ENCODE measurements around the gene MCRIP1.

The MCRIP1 gene

GRCh38 chr17:81805707-81806460, 27.2 kb downstream of the MCRIP1 start:
- in situ Hi-C loops (cut with HindIII; ENCODE audit: low sequenced_read_pairs) = no loop called here

- in situ Hi-C loops (cut with HindIII; ENCODE audit: low sequenced_read_pairs) = no loop called here
Measured at GRCh38 chr17:81804559-81805399, 28.3 kb downstream of the MCRIP1 start.

- in situ Hi-C loops (cut with HindIII; ENCODE audit: low sequenced_read_pairs) = no loop called here
Measured at GRCh38 chr17:81803728-81804558, 29.1 kb downstream of the MCRIP1 start, which contains the start of gene GCGR. Gene GCGR, plus strand, starts transcription at chr17:81804150. Its CDS starts 4,869 bp downstream, at chr17:81809019.

- in situ Hi-C loops (cut with HindIII; ENCODE audit: low sequenced_read_pairs) = no loop called here
Measured at GRCh38 chr17:81802856-81803643, 30.0 kb downstream of the MCRIP1 start.

DNA sequence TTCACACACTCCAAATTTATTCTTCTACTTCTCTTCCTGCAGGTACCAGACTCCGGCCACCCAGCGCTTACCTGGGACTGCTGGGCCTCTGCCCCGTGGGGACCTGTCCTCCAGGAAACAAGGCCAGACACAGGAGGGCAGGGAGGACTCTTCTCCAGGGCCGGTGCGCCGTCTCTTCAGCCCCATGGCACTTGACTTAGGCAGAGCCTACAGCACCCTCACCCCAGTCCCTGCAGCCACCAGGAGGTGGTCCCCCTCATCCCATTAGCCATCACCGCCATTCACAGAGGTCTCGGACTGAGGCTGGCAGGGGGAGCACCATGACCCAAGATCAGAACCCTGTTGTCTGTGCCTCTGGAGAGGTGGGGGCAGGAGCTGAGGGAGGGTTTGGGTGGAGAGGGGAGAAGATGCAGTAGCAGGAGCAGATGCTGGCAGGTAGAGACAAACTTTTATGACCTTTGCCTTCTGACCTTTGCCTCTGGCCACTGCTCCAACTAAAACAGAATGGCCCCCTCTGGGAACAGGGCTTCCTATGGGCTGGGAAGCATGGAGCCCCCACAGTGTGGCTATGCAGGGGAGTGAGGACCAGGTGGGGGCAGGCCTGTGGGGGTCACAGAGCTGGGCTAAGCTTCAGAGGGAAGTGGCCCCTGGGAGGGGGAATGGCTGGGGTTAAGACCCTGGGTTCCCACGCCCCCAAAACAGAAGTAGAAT, 30.9 kb downstream of the MCRIP1 start:
- in situ Hi-C loops (cut with HindIII; ENCODE audit: low sequenced_read_pairs) = no loop called here

DNA sequence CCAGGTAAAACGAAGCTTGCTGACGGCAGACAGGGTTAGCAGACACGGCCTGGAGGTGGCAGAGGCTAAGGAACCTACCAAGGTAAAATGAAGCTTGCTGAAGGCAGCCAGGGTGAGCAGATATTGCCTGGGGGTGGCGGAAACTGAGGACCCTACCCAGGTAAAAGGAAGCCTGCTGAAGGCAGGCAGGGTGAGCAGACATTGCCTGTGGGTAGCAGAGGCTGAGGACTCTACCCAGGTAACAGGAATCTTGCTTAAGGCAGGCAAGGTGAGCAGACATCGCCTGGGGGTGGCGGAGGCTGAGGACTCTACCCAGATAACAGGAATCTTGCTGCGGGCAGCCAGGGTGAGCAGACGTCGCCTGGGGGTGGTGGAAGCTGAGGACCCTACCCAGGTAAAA, 31.8 kb downstream of the MCRIP1 start:
- in situ Hi-C loops (cut with HindIII; ENCODE audit: low sequenced_read_pairs) = no loop called here

DNA sequence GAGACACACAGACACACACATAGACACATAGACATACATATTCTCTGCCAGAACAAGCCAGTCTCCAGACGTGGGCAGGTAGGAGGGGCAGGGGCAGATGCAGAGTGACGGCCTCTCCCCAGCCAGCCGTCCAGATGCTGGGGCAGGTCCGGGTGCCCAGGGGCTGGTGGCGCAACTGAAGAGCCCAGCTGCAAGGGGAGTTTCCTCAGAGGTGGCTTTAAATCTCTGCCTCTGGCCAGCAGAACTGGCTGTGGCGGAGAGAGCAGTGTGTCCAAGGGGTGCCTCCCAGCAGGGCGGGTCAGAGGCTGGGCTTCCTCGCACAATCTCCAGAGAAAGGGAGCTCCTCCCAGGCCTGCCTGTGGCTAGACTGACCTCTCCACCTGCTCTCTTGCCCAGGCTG, 38.6 kb downstream of the MCRIP1 start:
- in situ Hi-C loops (cut with HindIII; ENCODE audit: low sequenced_read_pairs) = no loop called here

- in situ Hi-C loops (cut with HindIII; ENCODE audit: low sequenced_read_pairs) = no loop called here
Measured at GRCh38 chr17:81794074-81794476, 39.0 kb downstream of the MCRIP1 start.

DNA sequence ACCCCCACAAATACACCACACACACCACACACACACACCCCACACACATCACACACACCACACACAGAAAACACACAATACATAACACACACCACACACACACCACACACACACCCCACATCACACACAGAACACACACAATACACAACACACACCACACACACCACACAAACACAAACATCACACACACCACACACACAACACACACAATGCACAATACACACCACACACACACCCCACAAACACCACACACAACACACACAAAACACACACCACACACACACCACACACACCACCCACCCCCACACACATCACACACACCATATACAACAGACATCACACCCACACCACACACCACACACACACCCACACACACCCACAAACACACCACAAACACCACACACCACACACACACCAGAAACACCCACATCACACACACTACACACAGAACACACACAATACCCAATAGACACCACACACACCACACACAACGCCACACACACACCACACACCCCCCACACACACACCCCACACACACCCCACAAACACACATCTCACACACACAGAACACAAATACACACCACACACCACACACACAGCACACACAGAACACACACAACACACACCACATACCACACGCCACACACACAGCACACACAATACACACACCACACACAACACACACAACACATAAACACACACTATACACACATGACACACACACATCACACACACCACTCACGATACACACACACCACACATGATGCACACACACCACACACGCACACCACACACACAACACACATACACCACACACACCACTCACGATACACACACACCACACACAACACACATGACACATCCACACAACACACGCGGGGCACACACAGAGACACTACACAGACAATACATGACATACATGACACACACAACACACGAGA, 40.1 kb downstream of the MCRIP1 start:
- in situ Hi-C loops (cut with HindIII; ENCODE audit: low sequenced_read_pairs) = no loop called here
